ENCODE measurements around the gene STAG1.

Gene STAG1

DNA sequence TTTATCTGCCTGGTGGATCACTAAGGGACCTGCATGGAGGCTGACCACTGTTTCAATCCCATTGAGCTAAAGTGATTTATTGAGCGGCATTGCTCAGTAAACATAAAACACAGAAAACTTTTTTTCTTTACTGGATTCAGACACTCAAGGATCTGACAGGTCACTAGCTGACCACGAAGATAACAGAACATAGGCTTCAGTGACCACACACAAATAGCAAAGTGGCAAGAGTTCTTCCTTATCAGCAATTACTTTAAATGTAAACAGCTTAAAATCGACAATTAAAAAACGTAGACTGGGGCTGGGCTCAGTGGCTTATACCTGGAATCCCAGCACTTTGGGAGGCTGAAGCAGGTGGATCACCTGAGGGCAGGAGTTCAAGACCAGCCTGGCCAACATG, 48.7 kb downstream of the STAG1 start:
- TF ChIP-seq, protein P1, sequence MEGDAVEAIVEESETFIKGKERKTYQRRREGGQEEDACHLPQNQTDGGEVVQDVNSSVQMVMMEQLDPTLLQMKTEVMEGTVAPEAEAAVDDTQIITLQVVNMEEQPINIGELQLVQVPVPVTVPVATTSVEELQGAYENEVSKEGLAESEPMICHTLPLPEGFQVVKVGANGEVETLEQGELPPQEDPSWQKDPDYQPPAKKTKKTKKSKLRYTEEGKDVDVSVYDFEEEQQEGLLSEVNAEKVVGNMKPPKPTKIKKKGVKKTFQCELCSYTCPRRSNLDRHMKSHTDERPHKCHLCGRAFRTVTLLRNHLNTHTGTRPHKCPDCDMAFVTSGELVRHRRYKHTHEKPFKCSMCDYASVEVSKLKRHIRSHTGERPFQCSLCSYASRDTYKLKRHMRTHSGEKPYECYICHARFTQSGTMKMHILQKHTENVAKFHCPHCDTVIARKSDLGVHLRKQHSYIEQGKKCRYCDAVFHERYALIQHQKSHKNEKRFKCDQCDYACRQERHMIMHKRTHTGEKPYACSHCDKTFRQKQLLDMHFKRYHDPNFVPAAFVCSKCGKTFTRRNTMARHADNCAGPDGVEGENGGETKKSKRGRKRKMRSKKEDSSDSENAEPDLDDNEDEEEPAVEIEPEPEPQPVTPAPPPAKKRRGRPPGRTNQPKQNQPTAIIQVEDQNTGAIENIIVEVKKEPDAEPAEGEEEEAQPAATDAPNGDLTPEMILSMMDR (IDR thresholded peaks at IDR 0.05; ENCODE audit: control insufficient read depth, insufficient read depth, low read depth, low read length, missing control alignments) = no peak
- DNase-seq (ENCODE audit: low read depth) = no peak
- H3K4me3 ChIP-seq (ENCODE audit: control insufficient read depth, low read depth, low read length) = no peak overlapping the region

DNA sequence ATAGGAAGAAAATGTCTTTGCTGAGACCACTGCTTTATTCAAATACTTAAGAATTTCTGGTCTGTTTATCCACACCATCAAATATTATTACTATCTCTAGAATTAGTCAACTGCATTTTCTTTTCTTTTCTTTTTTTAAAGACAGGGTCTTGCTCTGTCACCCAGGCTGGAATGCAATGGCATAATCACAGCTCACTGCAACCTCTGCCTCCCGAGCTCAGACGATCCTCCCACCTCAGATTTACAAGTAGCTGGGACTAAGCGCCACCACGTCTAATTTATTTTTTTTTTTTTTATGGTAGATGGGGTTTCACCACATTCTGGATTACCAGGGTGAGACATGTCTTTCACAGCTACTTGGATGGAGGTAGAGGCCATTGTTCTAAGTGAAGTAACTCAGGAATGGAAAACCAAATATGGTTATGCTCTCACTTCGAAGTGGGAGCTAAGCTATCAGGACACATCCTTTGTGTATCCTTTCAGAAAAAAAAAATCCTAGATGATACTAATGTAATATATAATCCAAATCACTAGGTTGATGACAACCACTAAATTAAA, 52.8 kb downstream of the STAG1 start:
- DNase-seq (ENCODE audit: low read depth) = no peak
- H3K4me3 ChIP-seq (ENCODE audit: control insufficient read depth, low read depth, low read length) = no peak overlapping the region
- TF ChIP-seq, protein P1 (IDR thresholded peaks at IDR 0.05; ENCODE audit: control insufficient read depth, insufficient read depth, low read depth, low read length, missing control alignments) = no peak

DNA sequence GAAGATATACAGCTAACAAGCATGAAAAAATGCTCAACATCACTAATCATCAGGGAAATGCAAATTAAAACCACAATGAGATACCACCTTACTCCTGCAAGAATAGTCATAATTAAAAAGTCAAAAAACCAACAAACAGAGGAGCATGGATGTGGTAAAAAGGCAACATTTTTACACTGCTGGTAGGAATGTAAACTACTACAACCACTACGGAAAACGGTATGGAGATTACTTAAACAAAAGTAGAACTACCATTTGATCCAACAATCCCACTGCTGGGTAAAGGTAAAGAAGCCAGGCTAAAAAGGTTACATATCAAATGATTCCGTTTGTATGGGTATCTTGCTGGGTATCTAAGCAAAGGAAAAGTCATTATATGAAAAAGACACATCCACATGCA, 53.8 kb downstream of the STAG1 start:
- TF ChIP-seq, protein P1 (IDR thresholded peaks at IDR 0.05; ENCODE audit: control insufficient read depth, insufficient read depth, low read depth, low read length, missing control alignments) = no peak
- H3K4me3 ChIP-seq (ENCODE audit: control insufficient read depth, low read depth, low read length) = no peak overlapping the region
- DNase-seq (ENCODE audit: low read depth) = no peak

DNA sequence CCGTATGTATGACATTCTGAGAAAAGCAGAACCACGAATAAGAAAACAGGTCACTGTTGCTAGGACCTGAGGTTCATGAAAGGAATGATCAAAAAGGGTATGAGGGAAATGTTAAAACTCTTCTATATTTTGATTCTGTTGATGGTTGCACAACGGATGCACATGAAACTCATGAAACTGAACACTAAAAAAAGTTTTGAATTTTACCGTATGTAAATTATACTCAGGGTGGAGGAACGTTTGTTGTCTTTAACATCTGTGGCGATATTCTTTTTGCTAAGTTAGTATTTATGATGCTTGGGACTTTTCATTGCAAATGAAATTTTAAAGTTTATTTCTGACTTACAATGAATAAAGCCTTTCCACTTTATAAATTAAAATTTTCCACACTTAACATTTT, 55.4 kb downstream of the STAG1 start:
- TF ChIP-seq, protein P1 (IDR thresholded peaks at IDR 0.05; ENCODE audit: control insufficient read depth, insufficient read depth, low read depth, low read length, missing control alignments) = no peak
- no peak for DNase-seq (ENCODE audit: low read depth)
- H3K4me3 ChIP-seq (ENCODE audit: control insufficient read depth, low read depth, low read length) = no peak overlapping the region

DNA sequence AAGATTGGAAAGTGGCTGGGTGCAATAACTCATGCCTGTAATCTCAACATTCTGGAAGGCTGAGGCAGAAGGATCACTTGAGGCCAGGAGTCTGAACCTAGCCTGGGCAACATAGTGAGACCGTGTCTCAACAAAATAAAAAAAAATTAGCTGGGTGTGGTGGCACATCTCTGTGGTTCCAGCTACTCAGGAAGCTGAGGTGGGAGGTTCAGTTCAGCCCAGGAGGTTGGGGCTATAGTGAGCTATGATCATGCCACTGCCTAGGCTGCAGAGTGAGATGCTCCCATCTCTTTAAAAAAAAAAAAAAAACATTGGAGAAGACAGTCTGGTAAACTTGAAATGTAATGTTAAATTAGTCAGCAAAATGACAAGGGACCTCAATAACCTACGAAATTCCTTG, 57.9 kb downstream of the STAG1 start:
- DNase-seq (ENCODE audit: low read depth) = no peak
- TF ChIP-seq, protein P1 (IDR thresholded peaks at IDR 0.05; ENCODE audit: control insufficient read depth, insufficient read depth, low read depth, low read length, missing control alignments) = no peak

DNA sequence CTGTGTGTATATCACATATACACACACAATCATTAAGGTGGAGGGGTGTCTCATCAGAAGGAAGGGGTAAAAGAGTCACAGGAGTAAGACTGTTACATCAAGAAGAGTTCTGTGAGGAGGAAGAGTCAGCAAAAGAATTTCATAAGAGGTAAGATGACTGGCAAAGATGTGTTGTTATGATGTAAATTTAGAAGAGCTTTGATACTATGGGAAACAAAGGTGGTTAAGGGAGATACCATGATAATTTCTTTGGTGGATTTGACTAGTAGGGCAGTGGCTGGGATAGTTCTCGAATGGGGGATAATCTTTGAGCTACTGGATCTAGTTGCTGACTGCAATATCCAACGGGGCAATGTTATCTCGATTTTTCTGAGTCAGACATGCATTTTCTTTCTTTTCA, 61.6 kb downstream of the STAG1 start:
- no peak overlapping the region for H3K4me3 ChIP-seq (ENCODE audit: control insufficient read depth, low read depth, low read length)
- TF ChIP-seq, protein P1 (IDR thresholded peaks at IDR 0.05; ENCODE audit: control insufficient read depth, insufficient read depth, low read depth, low read length, missing control alignments) = no peak
- no peak for DNase-seq (ENCODE audit: low read depth)

More for the DNA sequence above, 57.9 kb downstream of the STAG1 start:
- no peak overlapping the region for H3K4me3 ChIP-seq (ENCODE audit: control insufficient read depth, low read depth, low read length)

DNA sequence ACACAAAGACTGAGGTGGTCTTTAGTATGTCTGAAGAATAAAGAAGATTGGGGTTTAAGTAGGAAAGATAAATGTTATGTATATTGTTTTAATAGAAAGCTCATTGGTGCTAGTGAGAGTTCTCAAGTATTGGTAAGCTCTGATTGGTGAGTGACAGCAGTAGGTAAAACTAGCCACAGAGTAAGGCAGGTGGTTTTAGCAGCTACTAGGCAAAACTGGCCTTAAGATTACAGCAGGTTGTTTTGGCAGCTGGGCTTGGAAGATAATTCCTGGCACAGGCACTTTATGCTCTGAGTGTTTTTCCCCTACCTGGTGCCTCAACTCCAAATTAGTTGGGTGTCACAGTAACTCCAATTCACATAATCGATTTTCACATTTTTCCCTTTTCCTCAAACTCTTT, 66.3 kb downstream of the STAG1 start:
- no peak overlapping the region for H3K4me3 ChIP-seq (ENCODE audit: control insufficient read depth, low read depth, low read length)
- no peak for DNase-seq (ENCODE audit: low read depth)
- TF ChIP-seq, protein P1 (IDR thresholded peaks at IDR 0.05; ENCODE audit: control insufficient read depth, insufficient read depth, low read depth, low read length, missing control alignments) = no peak
